Sigmoid colon (tissue), 4 donors: ENCODE data around the gene PIP5KL1.

Source experiments
- EP300 ChIP-seq, 4 donors: sonication (generic); formaldehyde crosslinking; IDR thresholded peaks; one replicate each; pipeline ENCODE4 v1.6.1; 2017; ENCODE audit warnings: antibody characterized with exemption in 4 of 4
- POLR2A ChIP-seq, 2 donors: fragments of 450-650 bp; IDR thresholded peaks; one replicate each; pipeline ENCODE4 v1.6.1; 2016; ENCODE audit warnings: antibody characterized with exemption in 2 of 2, mild to moderate bottlenecking in 2 of 2, moderate library complexity in 2 of 2
- POLR2AphosphoS5 ChIP-seq, 4 donors: sonication (generic); formaldehyde crosslinking; IDR thresholded peaks; one replicate each; pipeline ENCODE4 v1.6.1; 2017; ENCODE audit warnings: antibody characterized with exemption in 4 of 4
- TF ChIP-seq, protein P1 (sequence below), 4 experiments: fragments of 450-650 bp in 3 of 4; fragments of 200-600 bp in 1 of 4; IDR thresholded peaks; one replicate each; pipeline ENCODE4 v1.5.1; 2016 to 2019; ENCODE audit warnings: antibody characterized with exemption in 4 of 4, mild to moderate bottlenecking in 3 of 4, moderate library complexity in 2 of 4

DNA sequence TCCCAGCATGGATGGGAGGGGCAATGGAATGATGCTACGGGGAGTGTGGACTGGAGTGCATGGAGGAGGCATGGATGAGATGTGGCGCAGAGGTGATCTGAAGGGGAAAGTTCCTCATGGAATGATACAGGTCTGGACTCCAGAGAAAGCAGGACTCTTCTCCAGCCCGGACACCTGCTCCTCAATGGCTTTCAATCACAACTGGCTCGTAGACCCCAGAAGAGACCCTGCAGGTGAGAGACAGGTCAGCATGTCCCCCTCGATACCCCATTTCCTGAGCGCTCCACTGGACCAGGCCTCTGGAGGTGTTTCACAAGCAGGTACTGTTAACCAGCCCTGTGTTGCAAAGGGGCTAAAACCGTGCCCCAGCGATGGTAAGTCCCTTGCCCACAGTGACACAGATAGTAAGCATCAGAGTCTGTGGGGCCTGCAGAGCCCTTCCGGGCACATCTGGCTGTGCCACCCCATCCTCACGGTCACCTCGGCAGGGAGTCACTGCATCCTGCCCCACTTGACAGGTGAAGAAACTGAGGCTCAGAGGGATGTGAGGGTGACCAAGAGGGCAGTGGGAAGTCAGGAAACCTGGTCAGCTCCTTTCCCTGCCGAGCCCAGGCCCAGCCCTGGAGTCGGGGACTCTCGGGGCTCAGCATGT lies 12.6 kb upstream of the PIP5KL1 start:
- TF ChIP-seq, protein P1, sequence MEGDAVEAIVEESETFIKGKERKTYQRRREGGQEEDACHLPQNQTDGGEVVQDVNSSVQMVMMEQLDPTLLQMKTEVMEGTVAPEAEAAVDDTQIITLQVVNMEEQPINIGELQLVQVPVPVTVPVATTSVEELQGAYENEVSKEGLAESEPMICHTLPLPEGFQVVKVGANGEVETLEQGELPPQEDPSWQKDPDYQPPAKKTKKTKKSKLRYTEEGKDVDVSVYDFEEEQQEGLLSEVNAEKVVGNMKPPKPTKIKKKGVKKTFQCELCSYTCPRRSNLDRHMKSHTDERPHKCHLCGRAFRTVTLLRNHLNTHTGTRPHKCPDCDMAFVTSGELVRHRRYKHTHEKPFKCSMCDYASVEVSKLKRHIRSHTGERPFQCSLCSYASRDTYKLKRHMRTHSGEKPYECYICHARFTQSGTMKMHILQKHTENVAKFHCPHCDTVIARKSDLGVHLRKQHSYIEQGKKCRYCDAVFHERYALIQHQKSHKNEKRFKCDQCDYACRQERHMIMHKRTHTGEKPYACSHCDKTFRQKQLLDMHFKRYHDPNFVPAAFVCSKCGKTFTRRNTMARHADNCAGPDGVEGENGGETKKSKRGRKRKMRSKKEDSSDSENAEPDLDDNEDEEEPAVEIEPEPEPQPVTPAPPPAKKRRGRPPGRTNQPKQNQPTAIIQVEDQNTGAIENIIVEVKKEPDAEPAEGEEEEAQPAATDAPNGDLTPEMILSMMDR (IDR thresholded peaks at IDR 0.05): no peak
- no peak for TF ChIP-seq POLR2A (IDR thresholded peaks at IDR 0.05)
- no peak for TF ChIP-seq POLR2AphosphoS5 (IDR thresholded peaks at IDR 0.05)
- no peak for TF ChIP-seq EP300 (IDR thresholded peaks at IDR 0.05)
